ENCODE results near the gene SSBP2.

GRCh38 chr5:81794226-81794625, 43.3 kb upstream of the SSBP2 start:
- TF ChIP-seq POLR2AphosphoS5 (IDR thresholded peaks at IDR 0.05; ENCODE audit: low read depth) (no peak), CTCF (IDR thresholded peaks at IDR 0.05; ENCODE audit: insufficient read depth, low read length) (no peak), SPI1 (IDR thresholded peaks at IDR 0.05; ENCODE audit: borderline replicate concordance, low read depth) (no peak)

Measured in HL-60 (cell line).